GM12872 (cell line): ENCODE results near the gene PLIN4.

Experiments
- TF ChIP-seq, protein P1 (sequence below): IDR thresholded peaks from 3 replicates; pipeline ENCODE4 v1.5.1; 2011; ENCODE audit warnings: low read depth, mild to moderate bottlenecking, low read length, moderate library complexity; ENCODE audit not compliant: insufficient read depth

Gene PLIN4

GRCh38 chr19:4507804-4508203 is 10.5 kb downstream of the PLIN4 start:
- TF ChIP-seq, protein P1, sequence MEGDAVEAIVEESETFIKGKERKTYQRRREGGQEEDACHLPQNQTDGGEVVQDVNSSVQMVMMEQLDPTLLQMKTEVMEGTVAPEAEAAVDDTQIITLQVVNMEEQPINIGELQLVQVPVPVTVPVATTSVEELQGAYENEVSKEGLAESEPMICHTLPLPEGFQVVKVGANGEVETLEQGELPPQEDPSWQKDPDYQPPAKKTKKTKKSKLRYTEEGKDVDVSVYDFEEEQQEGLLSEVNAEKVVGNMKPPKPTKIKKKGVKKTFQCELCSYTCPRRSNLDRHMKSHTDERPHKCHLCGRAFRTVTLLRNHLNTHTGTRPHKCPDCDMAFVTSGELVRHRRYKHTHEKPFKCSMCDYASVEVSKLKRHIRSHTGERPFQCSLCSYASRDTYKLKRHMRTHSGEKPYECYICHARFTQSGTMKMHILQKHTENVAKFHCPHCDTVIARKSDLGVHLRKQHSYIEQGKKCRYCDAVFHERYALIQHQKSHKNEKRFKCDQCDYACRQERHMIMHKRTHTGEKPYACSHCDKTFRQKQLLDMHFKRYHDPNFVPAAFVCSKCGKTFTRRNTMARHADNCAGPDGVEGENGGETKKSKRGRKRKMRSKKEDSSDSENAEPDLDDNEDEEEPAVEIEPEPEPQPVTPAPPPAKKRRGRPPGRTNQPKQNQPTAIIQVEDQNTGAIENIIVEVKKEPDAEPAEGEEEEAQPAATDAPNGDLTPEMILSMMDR: no peak

DNA sequence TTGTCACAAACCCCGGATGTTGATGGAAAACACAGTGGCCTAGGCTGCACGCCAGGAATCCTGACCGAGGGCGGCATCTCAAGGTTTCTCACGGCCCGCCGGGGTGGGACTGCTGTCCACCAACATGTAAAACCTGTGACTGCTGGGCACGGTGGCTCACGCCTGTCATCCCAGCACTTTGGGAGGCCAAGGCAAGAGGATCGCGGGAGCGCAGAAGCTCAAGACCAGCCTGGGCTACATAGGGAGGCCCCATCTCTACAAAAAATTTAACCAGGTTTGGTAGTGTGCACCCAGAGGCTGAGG is 11.2 kb downstream of the PLIN4 start:
- TF ChIP-seq, protein P1: no peak

DNA sequence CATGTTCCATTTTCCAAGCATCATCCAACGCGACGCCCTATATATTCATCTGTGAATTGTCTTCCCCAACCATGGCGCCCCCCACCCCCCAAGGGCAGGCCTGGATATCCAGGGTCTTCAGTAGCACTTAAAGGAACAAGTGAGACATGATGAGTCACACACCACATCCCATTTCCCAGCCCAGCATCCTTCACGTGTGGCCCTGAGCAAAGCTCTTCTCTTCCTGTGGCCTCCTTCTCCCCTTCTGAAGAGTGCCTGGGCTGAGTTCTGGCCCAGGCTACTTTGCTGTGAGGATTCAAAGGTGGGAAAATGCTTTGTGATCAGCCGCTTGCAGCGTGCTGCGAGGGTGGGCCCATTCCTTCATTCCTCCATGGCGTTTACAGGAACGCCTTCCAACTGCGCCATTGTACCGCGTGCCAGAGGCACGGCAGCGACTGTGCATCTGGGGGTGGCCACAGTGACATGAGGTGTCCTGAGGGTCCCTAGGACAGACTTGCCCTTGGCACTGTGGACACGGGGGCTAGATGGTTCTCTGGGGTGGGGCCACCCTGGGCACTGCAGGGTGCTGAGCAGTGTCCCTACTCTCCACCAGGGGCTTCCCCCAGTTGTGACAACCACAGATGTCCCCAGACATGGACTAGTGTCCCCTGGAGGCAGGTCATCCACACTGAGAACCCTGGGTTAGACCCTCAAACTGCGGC is 11.7 kb downstream of the PLIN4 start:
- TF ChIP-seq, protein P1: no peak

GRCh38 chr19:4505570-4506448 is 12.5 kb downstream of the PLIN4 start:
- TF ChIP-seq, protein P1: no peak

GRCh38 chr19:4504891-4505569 is 13.3 kb downstream of the PLIN4 start:
- TF ChIP-seq, protein P1: no peak

- TF ChIP-seq, protein P1: no peak
Observed at GRCh38 chr19:4504297-4504701, 14.0 kb downstream of the PLIN4 start.

GRCh38 chr19:4503825-4504170 is 14.5 kb downstream of the PLIN4 start:
- TF ChIP-seq, protein P1: no peak
